T-helper 17 cell (primary cell): ENCODE measurements around the gene IGF1R. TPM values are rescaled to one million over a fixed set of nuclear protein-coding genes. Genes with fewer than 3 reads are reported as not detected.

Experiments used
- ATAC-seq: fragments of 150-1000 bp; cut with Tn5 transposase; 2 replicates; pipeline ENCODE4 v1.10.0; 2021; ENCODE audit warnings: mild to moderate bottlenecking, moderate library complexity
- DNase-seq, 3 donors: peaks; one replicate each; pipeline versions ENCODE4 v3.0.0 to v3.0.0-alpha.2; 2020 to 2021
- H3K9me3 ChIP-seq: one replicate; pipeline ENCODE4 v1.7.0; 2013; ENCODE audit warnings: low read length, mild to moderate bottlenecking; ENCODE audit not compliant: control insufficient read depth, poor library complexity, severe bottlenecking
- H3K27ac Mint-ChIP-seq: one replicate; pipeline ENCODE4 v1.8.0; 2022; ENCODE audit warnings: mild to moderate bottlenecking, moderate library complexity, mixed read lengths
- H3K27me3 Mint-ChIP-seq: one replicate; pipeline ENCODE4 v1.8.0; 2022; ENCODE audit warnings: mixed read lengths
- H3K36me3 Mint-ChIP-seq: one replicate; pipeline ENCODE4 v1.8.0; 2022; ENCODE audit warnings: low read depth, mixed read lengths
- H3K4me1 Mint-ChIP-seq: one replicate; pipeline ENCODE4 v1.8.0; 2022; ENCODE audit warnings: mild to moderate bottlenecking, mixed read lengths
- H3K4me3 Mint-ChIP-seq: one replicate; pipeline ENCODE4 v1.8.0; 2022; ENCODE audit warnings: mild to moderate bottlenecking, moderate library complexity, mixed read lengths
- total RNA-seq, 4 donors: library from RNA in 2 of 4; stranded (reverse) in 2 of 4; gene quantifications; one replicate each; pipeline ENCODE4 v1.2.3 and lab custom pipeline; 2022 to 2026

IGF1R gene
- total RNA-seq, 2 donors from 2014 or later: 13.7 to 27.1 TPM

DNA sequence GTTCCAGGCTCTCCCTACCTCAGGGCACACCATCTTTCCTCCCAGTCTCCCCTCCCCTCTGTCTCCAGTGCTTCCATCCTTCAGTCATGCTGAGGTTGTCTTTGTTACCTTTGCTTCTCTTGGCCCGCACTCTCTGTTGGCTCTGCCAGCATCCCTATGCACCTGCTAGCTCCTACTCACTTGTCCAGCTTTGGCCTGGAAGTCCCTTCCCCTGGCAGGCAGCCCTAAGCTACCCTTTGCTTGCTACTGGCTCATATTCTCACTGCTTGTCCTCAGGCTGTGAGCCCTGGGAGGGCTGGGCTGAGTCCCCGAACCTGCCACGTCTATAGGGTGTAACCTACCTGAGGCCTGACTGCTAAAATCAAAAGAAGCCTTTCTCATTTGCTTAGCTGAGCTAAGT, 236.6 kb downstream of the IGF1R start:
- H3K4me1 Mint-ChIP-seq: peaks cover 21% of the 10 kb centered on the region

DNA sequence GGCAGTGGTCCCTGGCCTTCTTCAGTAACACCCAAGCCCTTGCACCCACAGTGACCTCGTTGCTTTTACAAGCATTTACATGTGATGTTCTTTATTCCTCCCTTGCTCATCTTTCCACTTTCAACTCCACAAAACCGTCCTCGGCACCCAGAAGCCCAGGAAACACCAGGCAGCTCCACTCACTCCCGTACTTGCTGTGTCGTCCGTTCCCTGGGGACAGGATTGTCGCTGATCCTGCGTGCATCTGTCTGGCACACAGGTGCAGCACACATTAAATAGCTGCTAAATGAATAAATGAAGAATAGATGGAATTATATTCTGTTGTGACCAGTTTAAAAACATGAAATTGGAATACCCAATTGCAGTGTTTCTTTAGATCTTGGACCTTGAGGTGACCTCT, 239.6 kb downstream of the IGF1R start:
- Mint-ChIP-seq H3K36me3 (no peaks in the 10 kb centered on the region), H3K27ac (peak overlapping the region; percentile 43), H3K4me3 (peak overlapping the region; percentile 22), H3K27me3 (peaks cover 15% of the 10 kb centered on the region), H3K4me1 (peaks cover 13% of the 10 kb centered on the region)
- ATAC-seq (no peak), DNase-seq (no peak)
- H3K9me3 ChIP-seq: no peaks in the 10 kb centered on the region

More for the DNA sequence above, 236.6 kb downstream of the IGF1R start:
- Mint-ChIP-seq H3K4me3 (no peak overlapping the region), H3K27me3 (peaks cover 21% of the 10 kb centered on the region), H3K27ac (no peak overlapping the region), H3K36me3 (no peaks in the 10 kb centered on the region)
- H3K9me3 ChIP-seq: no peaks in the 10 kb centered on the region
- no peak for DNase-seq
- ATAC-seq: no peak

DNA sequence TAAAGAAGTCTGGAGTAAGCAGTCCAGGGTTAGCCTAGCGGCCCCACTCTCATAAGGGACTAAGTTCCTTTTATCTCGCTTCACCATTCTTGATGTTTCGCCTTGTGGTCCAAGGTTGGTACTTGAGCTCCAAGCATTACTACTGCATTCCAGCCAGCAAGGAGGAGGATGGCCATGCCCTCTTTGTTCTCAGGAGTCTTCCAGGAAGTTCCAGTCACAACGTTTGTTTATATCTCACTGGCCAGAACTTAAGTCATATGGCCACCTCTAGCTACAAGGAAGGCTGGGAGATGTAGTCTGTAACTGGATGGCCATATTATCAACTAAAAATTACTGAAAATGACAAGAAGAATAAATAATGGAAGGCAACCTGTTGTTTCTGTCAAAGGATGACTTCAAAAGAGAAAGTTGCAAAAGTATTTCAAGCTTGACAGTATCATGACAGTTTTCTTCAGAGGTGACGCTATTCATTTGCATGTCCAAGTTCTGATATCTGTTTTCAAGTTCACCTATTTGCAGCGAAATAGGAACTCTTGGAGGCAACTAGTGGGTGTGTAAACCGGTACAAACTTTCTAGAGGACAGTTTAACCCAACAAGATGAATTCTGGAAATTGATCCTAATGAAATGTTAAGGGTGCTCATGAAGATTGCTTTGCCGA, 240.6 kb downstream of the IGF1R start:
- DNase-seq (no peak), ATAC-seq (no peak)
- no peaks in the 10 kb centered on the region for H3K9me3 ChIP-seq
- Mint-ChIP-seq H3K4me3 (no peak overlapping the region), H3K4me1 (peaks cover 13% of the 10 kb centered on the region), H3K27ac (peak overlapping the region; percentile 43), H3K36me3 (no peaks in the 10 kb centered on the region), H3K27me3 (peaks cover 15% of the 10 kb centered on the region)

DNA sequence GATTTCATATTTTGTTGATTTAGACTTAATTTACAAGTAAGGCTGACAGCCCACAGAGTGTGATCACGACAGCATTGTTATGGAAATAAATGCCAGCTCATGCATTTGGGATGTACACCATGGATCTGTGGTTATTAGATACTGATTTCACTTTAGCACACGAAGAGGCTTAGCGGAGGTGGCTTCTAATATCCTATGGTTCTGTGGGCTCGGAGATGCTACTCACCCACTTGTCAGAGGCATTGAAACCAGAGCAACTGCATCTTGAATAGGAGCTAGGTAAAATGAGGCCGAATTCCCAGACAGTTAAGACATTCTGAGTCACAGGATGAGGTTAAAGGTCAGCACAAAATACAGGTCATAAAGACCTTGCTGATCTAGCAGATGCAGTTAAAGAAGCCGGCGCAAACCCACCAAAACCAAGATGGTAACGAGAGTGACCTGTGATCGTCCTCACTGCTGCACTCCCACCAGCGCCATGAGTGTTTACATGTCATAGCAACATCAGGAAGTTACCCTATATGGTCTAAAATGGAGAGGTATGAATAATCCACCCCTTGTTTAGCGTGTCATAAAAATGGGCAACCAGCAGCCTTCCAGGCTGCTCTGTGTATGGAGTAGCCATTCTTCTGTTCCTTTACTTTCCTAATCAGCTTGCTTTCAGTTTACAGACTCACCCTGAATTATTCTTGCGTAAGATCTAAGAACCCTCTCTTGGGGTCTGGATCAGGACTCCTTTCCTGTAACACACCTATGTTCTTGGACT, 241.8 kb downstream of the IGF1R start:
- Mint-ChIP-seq H3K27ac (no peak overlapping the region), H3K4me3 (no peak overlapping the region), H3K4me1 (peaks cover 7% of the 10 kb centered on the region), H3K36me3 (no peaks in the 10 kb centered on the region), H3K27me3 (peaks cover 9% of the 10 kb centered on the region)
- no peaks in the 10 kb centered on the region for H3K9me3 ChIP-seq
- DNase-seq (no peak), ATAC-seq (no peak)

DNA sequence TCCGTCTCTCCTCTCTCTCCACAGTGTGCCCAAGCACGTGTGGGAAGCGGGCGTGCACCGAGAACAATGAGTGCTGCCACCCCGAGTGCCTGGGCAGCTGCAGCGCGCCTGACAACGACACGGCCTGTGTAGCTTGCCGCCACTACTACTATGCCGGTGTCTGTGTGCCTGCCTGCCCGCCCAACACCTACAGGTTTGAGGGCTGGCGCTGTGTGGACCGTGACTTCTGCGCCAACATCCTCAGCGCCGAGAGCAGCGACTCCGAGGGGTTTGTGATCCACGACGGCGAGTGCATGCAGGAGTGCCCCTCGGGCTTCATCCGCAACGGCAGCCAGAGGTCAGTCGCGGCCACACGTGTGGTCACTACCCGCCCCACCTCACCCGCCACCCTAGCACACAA, 243.0 kb downstream of the IGF1R start:
- H3K9me3 ChIP-seq: no peaks in the 10 kb centered on the region
- H3K36me3 Mint-ChIP-seq: no peaks in the 10 kb centered on the region
- peaks cover 7% of the 10 kb centered on the region for H3K4me1 Mint-ChIP-seq
- DNase-seq (no peak), ATAC-seq (no peak)
- H3K4me3 Mint-ChIP-seq: no peak overlapping the region
- peaks cover 9% of the 10 kb centered on the region for H3K27me3 Mint-ChIP-seq
- no peak overlapping the region for H3K27ac Mint-ChIP-seq

DNA sequence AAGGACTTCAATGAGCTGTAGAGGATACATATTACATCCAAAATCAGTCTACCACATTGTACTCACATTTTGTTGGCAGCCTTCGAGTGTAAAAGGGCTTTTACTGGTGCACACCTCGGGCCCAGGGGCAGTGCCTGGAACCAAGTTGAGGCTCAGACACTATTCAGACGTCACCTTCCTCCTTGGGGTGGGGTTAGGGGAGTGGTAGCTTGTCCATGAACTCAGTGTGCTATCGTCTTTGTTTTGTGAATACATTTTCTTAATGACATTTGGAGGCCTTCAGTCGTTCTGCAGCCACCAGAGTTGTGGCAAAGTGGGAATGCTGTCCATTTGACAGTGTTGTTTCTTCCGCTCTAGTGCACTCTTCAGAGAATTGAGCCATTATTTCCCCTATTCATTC, 245.1 kb downstream of the IGF1R start:
- Mint-ChIP-seq H3K4me1 (no peaks in the 10 kb centered on the region), H3K36me3 (peaks cover 2% of the 10 kb centered on the region), H3K27me3 (no peaks in the 10 kb centered on the region), H3K27ac (no peak overlapping the region), H3K4me3 (no peak overlapping the region)
- no peak for DNase-seq
- no peak for ATAC-seq
- no peaks in the 10 kb centered on the region for H3K9me3 ChIP-seq

DNA sequence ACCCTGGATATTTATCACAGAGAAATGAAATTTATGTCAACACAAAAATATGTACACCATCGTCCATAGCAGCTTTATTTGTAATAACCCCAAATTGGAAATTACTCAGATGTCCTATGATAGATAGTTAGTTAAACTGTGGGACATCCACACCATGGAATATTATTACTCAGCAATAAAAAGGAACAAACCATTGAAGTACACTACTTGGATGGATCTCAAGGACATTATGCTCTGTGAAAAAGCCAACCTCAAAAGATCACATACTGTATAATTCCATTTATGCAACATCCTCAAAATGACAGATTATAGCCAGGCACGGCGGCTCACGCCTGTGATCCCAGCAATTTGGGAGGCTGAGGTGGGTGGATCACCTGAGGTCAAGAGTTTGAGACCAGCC, 246.0 kb downstream of the IGF1R start:
- Mint-ChIP-seq H3K36me3 (peaks cover 2% of the 10 kb centered on the region), H3K27me3 (no peaks in the 10 kb centered on the region), H3K27ac (peak overlapping the region; percentile 45), H3K4me3 (no peak overlapping the region), H3K4me1 (no peaks in the 10 kb centered on the region)
- ATAC-seq: no peak
- no peak for DNase-seq
- H3K9me3 ChIP-seq: no peaks in the 10 kb centered on the region

DNA sequence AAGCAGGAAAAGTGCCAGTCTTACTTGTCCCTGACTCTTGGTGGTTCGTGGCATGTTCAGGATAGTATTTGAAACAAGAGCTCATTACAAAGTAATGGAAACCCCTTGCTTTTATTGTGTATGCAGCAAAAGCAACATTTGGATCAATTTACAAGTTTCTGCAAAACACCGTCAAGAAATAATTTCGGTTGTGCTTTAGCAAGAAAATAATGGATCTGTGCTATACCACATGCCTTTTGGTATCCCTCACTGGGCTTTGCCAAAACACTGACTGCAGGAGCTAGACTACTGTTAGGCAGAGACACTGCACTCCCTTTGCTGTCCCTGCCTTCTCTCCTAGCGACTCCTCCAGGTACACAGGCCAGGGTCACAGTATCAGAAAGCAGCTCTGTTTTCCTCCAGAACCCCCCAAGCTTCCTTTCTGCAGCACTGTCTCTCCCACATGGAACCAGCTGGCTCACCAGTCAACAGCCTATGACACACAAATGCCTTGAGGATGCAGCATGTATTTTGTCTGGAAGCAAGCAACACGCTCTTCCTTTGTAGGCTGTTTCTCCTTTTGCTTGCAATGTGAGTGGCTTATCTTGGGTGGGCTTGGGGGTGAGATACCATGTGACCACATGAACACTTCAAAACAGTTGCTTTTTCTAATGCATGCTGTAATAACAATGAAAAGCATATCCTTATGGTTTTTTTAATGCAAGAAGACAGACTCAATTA, 247.8 kb downstream of the IGF1R start:
- H3K4me1 Mint-ChIP-seq: no peaks in the 10 kb centered on the region
- no peak for DNase-seq
- no peaks in the 10 kb centered on the region for H3K27me3 Mint-ChIP-seq
- peaks cover 2% of the 10 kb centered on the region for H3K36me3 Mint-ChIP-seq
- ATAC-seq: no peak
- no peaks in the 10 kb centered on the region for H3K9me3 ChIP-seq
- H3K4me3 Mint-ChIP-seq: no peak overlapping the region
- H3K27ac Mint-ChIP-seq: no peak overlapping the region

DNA sequence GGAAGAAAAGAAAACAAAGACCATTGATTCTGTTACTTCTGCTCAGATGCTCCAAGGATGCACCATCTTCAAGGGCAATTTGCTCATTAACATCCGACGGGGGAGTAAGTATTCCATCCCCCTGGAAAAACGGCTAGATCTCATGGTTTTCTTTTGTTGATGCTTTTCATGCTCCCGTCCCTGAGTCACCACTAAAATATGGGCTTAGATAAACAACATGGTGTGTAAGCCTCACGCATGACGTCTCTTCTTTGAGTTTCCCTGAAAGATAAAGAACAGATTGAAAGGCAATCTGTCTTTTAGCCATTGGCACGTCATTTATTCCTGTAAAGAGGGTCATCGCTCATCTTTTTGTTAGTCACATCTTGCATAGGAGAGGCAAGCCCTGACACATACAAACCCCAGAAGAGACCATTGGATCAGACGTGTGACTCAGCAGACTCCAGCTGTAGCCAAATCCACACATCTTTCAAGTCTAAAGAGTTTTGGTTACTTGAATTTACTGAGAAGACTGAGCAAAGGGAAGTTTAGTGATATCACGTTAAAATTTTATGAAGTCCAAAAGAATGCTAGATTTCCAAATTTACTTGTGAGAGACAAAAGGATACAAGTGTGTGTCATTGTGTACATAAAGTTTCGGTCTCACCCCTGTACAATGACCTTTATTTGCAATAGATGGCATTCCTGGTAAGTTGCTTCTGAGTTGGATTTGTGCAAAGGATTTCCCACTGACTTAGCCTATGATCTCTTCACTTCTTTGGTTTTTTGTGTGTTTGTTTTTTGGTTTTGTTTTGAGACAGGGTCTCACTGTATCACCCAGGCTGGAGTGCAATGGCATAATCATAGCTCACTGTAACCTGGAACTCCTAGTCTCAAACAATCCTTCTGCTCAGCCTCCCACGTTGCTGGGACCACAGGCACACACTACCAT, 248.7 kb downstream of the IGF1R start:
- H3K9me3 ChIP-seq: no peaks in the 10 kb centered on the region
- Mint-ChIP-seq H3K4me1 (peaks cover 6% of the 10 kb centered on the region), H3K27me3 (no peaks in the 10 kb centered on the region), H3K36me3 (peaks cover 2% of the 10 kb centered on the region), H3K27ac (no peak overlapping the region), H3K4me3 (no peak overlapping the region)
- ATAC-seq (no peak), DNase-seq (no peak)

DNA sequence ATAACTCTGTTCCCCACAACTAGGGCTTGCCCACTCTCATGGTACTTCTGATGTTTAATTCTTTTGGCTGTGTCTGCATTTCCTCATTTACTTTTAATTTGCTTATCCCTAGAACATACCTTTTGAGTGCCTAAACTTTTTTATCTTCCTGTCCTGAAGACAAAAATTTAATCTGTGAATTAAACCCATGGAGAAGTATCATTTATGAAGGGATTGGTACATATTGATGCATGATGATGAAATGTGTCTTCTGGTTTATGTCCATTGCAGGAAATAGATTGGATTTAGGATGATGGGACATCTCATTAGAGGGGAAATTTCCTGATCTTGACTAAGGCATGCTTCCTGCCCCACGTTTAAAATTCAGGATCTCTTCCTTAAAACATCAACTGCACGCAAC, 249.8 kb downstream of the IGF1R start:
- Mint-ChIP-seq H3K4me3 (no peak overlapping the region), H3K36me3 (peaks cover 2% of the 10 kb centered on the region), H3K27ac (no peak overlapping the region), H3K4me1 (peaks cover 6% of the 10 kb centered on the region), H3K27me3 (no peaks in the 10 kb centered on the region)
- no peaks in the 10 kb centered on the region for H3K9me3 ChIP-seq
- ATAC-seq (no peak), DNase-seq (no peak)

DNA sequence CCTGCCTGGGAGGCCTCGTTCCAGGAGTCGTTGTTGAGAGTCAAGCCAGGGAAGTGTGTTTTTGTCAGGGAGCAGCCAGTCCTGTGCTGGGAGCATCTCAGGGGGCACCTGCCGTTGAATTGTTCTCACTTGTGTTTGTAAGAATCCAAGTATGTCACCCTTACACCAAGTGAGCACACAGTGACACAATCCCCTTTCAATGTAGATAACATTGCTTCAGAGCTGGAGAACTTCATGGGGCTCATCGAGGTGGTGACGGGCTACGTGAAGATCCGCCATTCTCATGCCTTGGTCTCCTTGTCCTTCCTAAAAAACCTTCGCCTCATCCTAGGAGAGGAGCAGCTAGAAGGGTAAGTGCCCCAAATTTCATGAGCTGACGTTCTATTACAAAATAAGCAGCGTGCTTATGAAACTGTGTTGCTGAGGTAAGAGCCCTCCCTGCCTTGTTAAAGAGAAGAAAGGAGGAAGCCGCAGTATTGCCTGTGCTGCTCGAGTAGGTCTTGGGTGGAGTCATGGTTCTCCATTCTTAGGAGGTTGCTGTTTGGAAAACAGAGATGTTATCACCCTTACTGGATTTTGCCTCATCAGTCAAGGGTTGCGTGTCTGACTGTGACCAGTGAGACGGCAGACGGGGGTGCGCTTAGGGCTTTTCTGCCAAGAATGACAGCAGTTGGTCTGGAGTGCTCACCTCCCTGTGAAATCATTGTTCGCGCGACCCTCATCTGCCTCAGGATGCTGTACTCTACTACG, 251.1 kb downstream of the IGF1R start:
- H3K4me3 Mint-ChIP-seq: no peak overlapping the region
- no peak overlapping the region for H3K27ac Mint-ChIP-seq
- no peaks in the 10 kb centered on the region for H3K9me3 ChIP-seq
- H3K27me3 Mint-ChIP-seq: no peaks in the 10 kb centered on the region
- peaks cover 10% of the 10 kb centered on the region for H3K4me1 Mint-ChIP-seq
- DNase-seq (no peak), ATAC-seq (no peak)
- peaks cover 2% of the 10 kb centered on the region for H3K36me3 Mint-ChIP-seq

DNA sequence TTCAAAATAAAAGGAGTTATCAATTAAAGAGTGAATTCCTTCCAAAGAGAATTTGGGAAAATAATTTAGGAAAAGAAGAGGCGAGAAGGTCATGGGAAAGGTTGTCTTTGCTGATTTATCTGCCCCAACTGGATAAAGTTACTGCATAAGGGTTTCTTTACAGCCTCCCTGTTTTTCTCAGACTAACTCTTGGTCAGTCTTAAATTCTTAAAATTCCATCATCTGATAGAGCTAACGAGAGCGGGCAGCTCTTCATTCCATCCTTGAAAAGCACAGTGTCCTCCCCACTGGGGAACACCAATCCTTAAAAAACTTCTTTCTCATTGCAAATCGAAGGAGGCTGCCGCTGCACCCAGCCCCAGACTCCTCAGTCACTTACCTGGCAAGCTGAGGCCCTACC, 252.0 kb downstream of the IGF1R start:
- H3K9me3 ChIP-seq: no peaks in the 10 kb centered on the region
- Mint-ChIP-seq H3K27ac (no peak overlapping the region), H3K27me3 (no peaks in the 10 kb centered on the region), H3K4me3 (no peak overlapping the region), H3K4me1 (peaks cover 10% of the 10 kb centered on the region), H3K36me3 (peaks cover 2% of the 10 kb centered on the region)
- ATAC-seq (no peak), DNase-seq (no peak)
